GM18870 (cell line): Measurements from ENCODE around the gene KRTCAP2.
A peak's percentile ranks its signal among the peaks of the same experiment; 100 is the strongest.
"Not testable (repeated sequence)": the region's sequence is repeated elsewhere in the genome, so short reads cannot be mapped to it uniquely, and the experiment has no call there.

Source experiments
- ATAC-seq: cut with Tn5 transposase; IDR thresholded peaks from one replicate; pipeline ENCODE4 v1.9.1; 2021; ENCODE audit warnings: moderate library complexity; ENCODE audit not compliant: unreplicated experiment

The KRTCAP2 gene

GRCh38 chr1:155170101-155170785 is 2.9 kb downstream of the KRTCAP2 start:
- ATAC-seq: no peak

- ATAC-seq: no peak
These were observed 3.6 kb downstream of the KRTCAP2 start for GRCh38 chr1:155169541-155169940.

GRCh38 chr1:155168456-155169210 is 4.5 kb downstream of the KRTCAP2 start:
- ATAC-seq: no peak

DNA sequence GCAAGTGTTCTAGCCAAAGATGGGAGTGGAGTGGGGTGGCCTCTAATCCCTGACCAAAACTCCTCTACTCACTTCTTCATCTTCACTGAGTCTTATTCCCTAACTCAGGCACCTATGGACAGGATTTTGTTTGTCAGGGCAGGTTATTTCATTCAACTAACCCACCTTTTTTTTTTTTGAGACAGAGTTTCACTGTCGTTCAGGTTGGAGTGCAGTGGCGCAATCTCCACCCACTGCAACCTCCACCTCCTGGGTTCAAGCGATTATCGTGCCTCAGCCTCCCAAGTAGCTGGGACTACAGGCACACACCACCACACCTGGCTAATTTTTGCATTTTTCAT is 5.0 kb downstream of the KRTCAP2 start:
- not testable (repeated sequence) for ATAC-seq

GRCh38 chr1:155167166-155168104 is 5.7 kb downstream of the KRTCAP2 start:
- ATAC-seq: no peak

- ATAC-seq: no peak
These were observed 6.5 kb downstream of the KRTCAP2 start for GRCh38 chr1:155166471-155167165.

DNA sequence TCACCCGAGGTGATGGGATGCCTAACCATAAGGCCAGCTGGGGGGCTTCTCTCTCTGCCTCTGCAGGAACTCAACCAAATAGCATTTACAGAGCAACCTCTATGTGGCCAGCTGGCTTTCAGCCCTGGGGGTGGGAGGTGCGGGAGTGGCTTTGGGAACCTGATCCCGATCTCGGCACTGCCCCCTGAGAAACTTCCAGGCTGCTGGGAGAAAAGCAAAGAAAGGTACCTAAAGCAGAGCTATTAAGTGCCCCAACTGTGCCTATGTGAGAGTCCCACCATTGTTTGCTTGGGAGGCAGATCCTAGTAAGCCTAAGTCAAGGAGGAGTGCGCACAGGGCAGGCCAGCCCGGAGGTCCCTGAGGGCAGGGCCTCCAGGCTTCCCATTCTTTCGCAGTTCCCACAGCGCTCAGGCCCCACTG is 7.0 kb downstream of the KRTCAP2 start:
- no peak for ATAC-seq

DNA sequence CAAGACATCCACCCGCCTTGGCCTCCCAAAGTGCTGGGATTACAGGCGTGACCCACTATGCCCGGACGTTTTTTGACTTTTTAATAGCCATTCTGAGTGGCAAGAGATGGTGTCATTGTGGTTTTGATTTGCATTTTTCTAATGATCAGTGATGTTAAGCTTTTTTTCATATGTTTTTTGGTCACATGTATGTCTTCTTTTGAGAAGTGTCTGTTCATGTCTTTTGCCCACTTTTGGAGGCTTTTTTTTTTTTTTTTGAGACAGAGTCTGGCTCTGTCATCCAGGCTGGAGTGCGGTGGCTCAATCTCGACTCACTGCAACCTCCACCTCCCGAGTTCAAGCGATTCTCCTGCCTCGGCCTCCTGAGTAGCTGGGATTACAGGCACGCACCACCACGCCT is 8.5 kb downstream of the KRTCAP2 start:
- not testable (repeated sequence) for ATAC-seq

GRCh38 chr1:155163785-155164184 is 9.3 kb downstream of the KRTCAP2 start:
- not testable (repeated sequence) for ATAC-seq

DNA sequence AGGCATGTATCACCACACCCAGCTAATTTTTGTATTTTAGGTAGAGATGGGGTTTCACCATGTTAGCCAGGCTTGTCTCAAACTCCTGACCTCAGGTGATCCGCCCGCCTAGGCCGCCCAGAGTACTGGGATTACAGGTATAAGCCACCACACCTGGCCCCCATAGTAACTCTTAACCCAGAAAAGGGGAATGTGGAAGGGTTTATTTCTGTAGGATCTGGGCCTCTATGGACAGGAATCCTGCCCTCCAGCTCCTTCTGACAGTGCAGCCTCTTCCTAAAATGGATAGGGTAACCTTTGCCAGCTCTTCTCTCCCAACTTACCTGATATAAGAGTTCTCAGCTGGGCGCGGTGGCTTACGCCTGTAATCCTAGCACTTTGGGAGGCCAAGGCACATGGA is 10.5 kb downstream of the KRTCAP2 start:
- not testable (repeated sequence) for ATAC-seq

DNA sequence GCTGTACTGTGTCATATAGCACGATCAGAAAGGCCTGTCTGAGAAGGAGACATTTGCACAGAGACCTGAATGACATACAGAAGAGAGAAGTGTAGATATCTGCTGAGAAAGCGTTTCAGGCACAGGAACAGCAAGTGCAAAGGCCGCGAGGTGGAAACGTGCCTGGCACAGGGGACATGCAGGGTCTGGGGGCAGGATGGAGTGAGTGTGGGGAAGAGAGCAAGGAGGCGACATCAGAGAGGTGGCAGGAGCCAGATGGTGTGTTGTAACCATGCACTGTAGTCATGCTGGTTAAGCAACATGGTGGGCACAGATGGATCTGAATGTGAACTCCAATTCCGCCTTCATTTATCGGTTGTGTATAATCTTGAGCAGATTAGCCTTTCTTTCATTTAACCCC is 13.0 kb downstream of the KRTCAP2 start:
- no peak for ATAC-seq

DNA sequence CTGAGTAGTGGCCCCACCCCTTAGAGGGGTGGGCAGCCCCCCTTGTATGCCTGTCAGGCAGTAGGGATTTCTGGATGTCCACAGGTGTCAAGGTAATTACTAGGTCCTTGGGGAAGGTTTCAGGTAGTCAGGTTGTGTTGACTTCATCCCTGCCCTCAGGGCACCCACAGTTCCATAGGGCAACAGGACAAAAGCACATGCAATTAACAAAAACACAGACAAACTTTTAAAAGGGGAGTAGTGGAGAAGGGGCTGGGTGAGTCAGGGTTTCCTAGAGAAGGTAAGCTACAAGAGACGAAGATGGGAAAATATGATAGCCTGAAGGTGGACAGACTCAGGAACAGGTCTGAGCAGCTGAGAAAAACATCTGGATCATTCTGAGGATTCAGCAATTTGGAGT is 14.1 kb downstream of the KRTCAP2 start:
- ATAC-seq: no peak

- not testable (repeated sequence) for ATAC-seq
These were observed 17.0 kb downstream of the KRTCAP2 start for GRCh38 chr1:155155996-155156643.

GRCh38 chr1:155145491-155145890 is 27.6 kb downstream of the KRTCAP2 start:
- ATAC-seq: no peak

DNA sequence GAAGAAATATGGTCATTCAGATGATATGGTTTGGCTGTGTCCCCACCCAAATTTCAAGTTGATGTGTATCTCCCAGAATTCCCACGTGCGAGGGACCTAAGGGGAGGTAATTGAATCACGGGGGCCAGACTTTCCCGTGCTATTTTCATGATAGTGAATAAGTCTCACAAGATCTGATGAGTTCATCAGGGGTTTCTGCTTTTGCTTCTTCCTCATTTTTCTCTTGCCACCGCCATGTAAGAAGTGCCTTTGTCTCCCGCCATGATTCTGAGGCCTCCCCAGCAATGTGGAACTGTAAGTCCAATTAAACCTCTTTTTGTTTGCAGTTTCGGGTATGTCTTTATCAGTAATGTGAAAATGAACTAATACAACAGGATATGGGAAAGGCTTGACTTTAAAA is 31.4 kb downstream of the KRTCAP2 start:
- no peak for ATAC-seq

DNA sequence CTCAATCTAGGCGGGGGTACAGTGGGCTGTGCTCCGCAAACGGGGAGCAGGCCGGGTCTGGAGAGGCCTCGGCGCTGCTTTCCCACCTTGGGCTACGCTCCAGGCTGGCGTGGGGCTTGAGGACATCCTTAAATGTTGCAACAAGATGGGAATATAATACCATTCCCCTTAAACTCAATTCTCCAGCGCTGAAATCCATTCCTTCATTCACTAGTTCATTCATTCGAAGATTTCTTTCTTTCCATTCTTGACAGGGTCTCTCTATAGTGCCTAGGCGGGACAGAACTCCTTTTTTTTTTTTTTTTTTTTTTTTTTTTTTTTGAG is 32.5 kb downstream of the KRTCAP2 start:
- ATAC-seq: no peak

DNA sequence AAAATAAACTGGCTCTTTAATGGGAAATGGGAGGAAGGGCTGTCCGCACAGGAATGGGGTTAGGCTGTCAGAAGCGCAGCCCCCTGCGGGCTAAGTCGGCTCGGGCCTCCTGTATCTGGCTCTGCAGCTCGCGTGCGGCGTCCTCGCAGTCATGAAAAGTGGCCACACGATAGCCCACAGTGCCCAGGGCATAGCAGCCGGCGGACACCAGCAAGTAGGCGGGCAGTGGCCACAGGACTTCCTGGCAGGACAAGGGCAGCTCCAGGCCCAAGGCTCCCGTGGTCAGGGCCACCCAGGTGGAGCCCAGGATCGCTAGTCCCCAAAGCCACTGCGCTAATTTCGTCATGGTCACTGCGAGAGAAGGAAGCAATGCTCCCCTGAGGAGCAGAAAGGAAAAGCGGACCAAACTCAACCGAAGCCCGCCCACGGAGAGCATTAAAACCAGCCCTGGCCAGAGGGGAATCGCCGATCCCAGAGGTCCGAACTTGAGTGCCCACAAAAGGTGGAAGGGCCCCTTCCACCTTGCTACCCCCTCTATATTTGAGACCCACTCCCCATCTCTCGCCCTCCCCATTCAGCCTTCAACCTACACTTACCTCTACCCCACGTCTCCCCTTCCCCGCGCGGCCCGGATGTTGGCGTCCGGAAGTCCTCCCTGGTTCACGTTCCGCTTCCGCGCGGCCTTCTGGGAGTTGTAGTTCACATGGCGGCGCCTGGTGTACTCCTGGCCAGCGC is 33.0 kb downstream of the KRTCAP2 start, which contains the start of gene DPM3:
TSS of gene DPM3 (minus strand) at position 637 of the 735 bp plus-strand sequence. CDS start at position 346, 291 bp downstream.
- ATAC-seq: peak; percentile 38

GRCh38 chr1:155137154-155137949 is 35.8 kb downstream of the KRTCAP2 start:
- no peak for ATAC-seq

DNA sequence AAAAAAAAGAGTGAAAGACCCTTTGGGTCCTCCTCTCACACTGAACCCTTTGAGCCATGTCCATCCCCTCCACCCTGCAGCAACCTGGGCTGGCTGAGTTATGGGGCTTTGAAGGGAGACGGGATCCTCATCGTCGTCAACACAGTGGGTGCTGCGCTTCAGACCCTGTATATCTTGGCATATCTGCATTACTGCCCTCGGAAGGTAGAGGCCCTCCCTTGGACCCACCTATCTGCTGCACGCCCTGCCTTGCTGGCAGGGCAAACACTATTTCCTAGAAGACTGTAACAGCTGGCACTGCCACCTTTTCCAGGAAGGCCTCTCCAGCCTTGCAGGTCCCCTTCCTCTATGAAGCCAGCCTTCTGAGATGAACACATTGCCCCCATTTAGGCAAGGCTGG is 36.4 kb downstream of the KRTCAP2 start:
- no peak for ATAC-seq
